Peyer's patch (tissue), 4 donors: Measurements from ENCODE around the gene RAD18.

Experiments used
- CTCF ChIP-seq, 6 experiments: fragments of 450-650 bp in 4 of 6; fragments of 200-600 bp in 2 of 6; sonication (generic) in 1 of 6; IDR thresholded peaks; one replicate each; pipeline ENCODE4 v1.5.1; 2017 to 2019; ENCODE audit warnings: antibody characterized with exemption in 6 of 6, mild to moderate bottlenecking in 3 of 6, moderate library complexity in 1 of 6
- POLR2A ChIP-seq, 2 donors: fragments of 450-650 bp; IDR thresholded peaks; one replicate each; pipeline ENCODE4 v1.5.1; 2017; ENCODE audit warnings: antibody characterized with exemption in 2 of 2, mild to moderate bottlenecking in 2 of 2, moderate library complexity in 2 of 2

DNA sequence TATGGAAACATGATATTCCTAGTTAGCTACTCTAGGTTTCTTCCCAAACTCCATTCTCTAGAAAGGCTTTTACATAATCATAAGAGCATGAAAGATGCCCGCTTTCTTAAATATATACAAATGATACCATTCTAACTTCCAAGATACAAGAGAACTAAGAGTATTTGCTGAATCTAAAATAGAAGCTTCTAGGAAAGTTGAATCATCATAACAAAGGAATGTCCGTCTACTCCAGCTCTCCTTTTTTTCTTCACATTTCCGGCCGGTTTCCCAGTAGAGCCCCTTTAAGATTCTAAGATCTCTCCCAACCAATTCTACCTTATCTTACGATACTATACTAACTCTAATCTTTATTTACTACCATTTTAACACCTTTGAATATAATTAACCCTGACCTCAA lies 60.1 kb downstream of the RAD18 start:
- TF ChIP-seq POLR2A (IDR thresholded peaks at IDR 0.05) (no peak), CTCF (IDR thresholded peaks at IDR 0.05) (no peak)
